NT2/D1 (cell line): Measurements from ENCODE around the gene NAV2.

Source experiments
- DNase-seq: peaks from one replicate; pipeline ENCODE4 v3.0.0-alpha.2; 2011; ENCODE audit warnings: low read depth, low spot score
- H3K27me3 ChIP-seq: 2 replicates; pipeline ENCODE4 v1.6.0; 2011; ENCODE audit warnings: mild to moderate bottlenecking; ENCODE audit not compliant: insufficient read length, insufficient read depth
- H3K36me3 ChIP-seq: 2 replicates; pipeline ENCODE4 v1.6.1; 2011; ENCODE audit warnings: mild to moderate bottlenecking, low read length, mixed read lengths; ENCODE audit not compliant: insufficient read depth, insufficient read length
- H3K4me1 ChIP-seq: 2 replicates; pipeline ENCODE4 v1.5.1; 2011; ENCODE audit not compliant: insufficient read depth, insufficient read length
- H3K4me3 ChIP-seq: 2 replicates; pipeline ENCODE4 v1.5.1; 2011; ENCODE audit warnings: low read depth; ENCODE audit not compliant: insufficient read length
- H3K9ac ChIP-seq: 2 replicates; pipeline ENCODE4 v1.6.0; 2011; ENCODE audit warnings: low read depth; ENCODE audit not compliant: insufficient read length
- H3K9me3 ChIP-seq: 2 replicates; pipeline ENCODE4 v1.5.1; 2011; ENCODE audit warnings: mild to moderate bottlenecking, low read length; ENCODE audit not compliant: insufficient read depth
- SUZ12 ChIP-seq: IDR thresholded peaks from 2 replicates; pipeline ENCODE4 v1.6.1; 2011; ENCODE audit not compliant: insufficient read length, insufficient read depth; ENCODE audit errors: extremely low read depth
- YY1 ChIP-seq: IDR thresholded peaks from 2 replicates; pipeline ENCODE4 v1.6.1; 2011; ENCODE audit not compliant: insufficient read length, insufficient read depth
- ZNF274 ChIP-seq: IDR thresholded peaks from 2 replicates; pipeline ENCODE4 v1.6.1; 2011; ENCODE audit warnings: mild to moderate bottlenecking, low read depth, low read length

The NAV2 gene

DNA sequence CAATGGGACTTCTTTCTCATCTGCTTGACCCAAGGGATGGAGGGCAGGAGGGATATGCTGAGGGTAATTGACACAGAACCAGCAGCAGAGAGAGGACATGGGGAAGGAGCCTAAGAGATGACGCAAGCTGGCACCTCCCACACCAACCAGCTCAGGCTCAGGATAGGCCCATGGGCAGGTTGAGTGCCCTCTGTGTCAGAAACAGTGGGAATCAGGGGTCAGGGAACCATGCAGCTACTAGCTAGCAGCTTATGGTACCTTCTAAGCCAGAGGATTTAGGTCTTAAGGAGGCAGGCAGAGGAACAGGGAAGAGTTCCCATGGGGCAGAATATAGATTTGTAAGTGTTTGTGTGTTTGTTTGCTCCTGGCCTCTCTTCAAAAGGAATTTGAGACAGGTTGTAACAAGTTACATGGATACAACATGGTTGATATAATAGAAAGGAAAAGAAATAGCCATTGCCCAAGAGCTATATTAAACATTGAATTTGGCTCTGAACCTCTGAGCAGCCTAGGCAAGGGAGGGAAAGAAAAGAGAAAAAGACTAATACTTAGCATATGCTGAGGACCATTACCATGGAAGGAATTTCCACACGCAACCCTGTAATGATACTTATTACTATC, 39.9 kb upstream of the NAV2 start:
- Histone ChIP-seq H3K4me3 (no peak overlapping the region), H3K36me3 (no peaks in the 10 kb centered on the region), H3K9me3 (no peaks in the 10 kb centered on the region), H3K4me1 (peaks cover 17% of the 10 kb centered on the region), H3K9ac (no peak overlapping the region), H3K27me3 (no peaks in the 10 kb centered on the region)
- TF ChIP-seq ZNF274 (no peak), SUZ12 (no peak), YY1 (no peak)
- no peak for DNase-seq

DNA sequence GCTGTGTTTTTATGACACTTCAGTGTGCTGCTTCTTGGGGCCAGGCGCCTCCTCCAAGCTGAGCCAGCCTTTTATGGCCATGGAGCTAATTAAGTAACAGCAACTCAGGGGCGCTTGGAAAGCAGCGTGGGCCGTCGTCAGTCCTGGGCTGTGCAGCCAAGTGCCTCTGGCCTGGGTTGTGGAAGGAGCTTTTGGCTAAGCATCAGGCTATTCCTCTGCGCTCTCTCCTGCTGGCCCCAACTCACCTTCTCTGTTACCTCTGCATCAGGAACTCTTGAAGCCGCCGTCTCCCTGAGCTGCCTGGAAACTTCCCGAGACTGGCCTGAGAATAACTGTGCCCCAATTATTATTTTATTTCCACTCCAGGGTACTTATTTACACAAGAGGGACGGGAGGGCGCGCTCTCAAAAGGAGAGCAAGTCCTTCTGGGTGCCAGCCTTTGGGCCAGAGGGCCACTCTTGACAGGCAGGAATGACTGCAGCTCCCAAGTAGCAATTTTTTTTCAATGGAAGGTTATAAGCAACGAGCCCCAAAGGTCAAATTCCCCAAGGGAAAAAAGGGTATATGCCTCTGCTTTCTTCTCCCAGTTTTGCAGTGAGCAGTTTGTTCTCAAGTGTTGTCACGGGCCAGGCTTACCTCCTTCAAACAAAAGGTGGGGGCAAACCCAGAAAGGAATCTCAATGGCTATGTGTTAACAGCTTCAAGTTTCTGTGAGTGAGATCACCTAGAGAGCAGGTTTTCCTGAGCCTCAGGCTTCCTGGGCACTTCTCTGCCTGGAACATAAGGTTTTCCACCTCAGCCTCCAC, 38.5 kb upstream of the NAV2 start:
- no peaks in the 10 kb centered on the region for H3K9me3 ChIP-seq
- DNase-seq = no peak
- TF ChIP-seq SUZ12 (no peak), YY1 (no peak), ZNF274 (no peak)
- H3K36me3 ChIP-seq = no peaks in the 10 kb centered on the region
- peaks cover 17% of the 10 kb centered on the region for H3K4me1 ChIP-seq
- H3K4me3 ChIP-seq = no peak overlapping the region
- H3K9ac ChIP-seq = peak overlapping the region; percentile 47
- no peaks in the 10 kb centered on the region for H3K27me3 ChIP-seq

DNA sequence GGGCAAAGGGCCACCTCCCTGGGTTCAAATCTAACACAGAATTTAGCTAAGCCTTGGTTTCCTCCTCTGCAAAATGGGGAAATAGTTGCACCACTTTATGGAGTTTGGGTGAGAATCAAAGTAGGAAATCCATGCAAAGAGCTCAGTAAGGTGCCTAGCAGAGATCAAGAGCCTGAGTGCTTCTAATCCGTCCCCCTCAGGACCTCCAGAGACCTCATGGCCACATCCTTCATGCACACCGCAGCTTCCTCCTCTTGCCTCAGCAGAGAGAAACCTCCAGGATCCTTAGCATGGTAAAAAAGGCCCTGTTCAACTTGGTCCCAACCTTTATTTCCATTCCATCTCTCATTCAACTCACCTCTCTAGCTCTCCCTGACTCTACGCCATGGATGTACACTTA, 37.8 kb upstream of the NAV2 start:
- peaks cover 14% of the 10 kb centered on the region for H3K4me1 ChIP-seq
- no peak overlapping the region for H3K9ac ChIP-seq
- no peaks in the 10 kb centered on the region for H3K36me3 ChIP-seq
- TF ChIP-seq YY1 (no peak), ZNF274 (no peak), SUZ12 (no peak)
- H3K4me3 ChIP-seq = no peak overlapping the region
- DNase-seq = no peak
- no peaks in the 10 kb centered on the region for H3K27me3 ChIP-seq
- no peaks in the 10 kb centered on the region for H3K9me3 ChIP-seq

DNA sequence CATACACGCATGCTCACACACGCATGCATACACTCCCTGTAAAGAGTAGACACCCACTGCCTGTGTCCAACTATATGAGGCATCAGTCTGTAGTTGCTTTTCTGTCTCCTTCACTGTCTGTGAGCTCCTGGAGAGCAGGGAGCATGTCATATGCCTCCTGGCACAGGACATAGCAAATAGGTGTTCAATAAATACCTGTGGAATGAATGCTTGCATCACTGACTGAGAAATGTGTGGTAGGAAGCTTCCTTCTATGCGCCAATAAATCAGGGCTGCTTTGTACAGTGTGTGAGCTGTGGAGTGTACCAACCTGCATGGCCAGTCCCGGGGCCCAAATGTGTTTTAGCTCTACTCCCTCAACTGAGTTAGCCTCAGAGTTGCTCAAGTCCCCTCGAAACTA, 37.2 kb upstream of the NAV2 start:
- peaks cover 10% of the 10 kb centered on the region for H3K4me1 ChIP-seq
- no peak for DNase-seq
- no peaks in the 10 kb centered on the region for H3K9me3 ChIP-seq
- H3K4me3 ChIP-seq = no peak overlapping the region
- no peaks in the 10 kb centered on the region for H3K27me3 ChIP-seq
- no peak for TF ChIP-seq SUZ12
- TF ChIP-seq YY1 = no peak
- no peak for TF ChIP-seq ZNF274
- no peaks in the 10 kb centered on the region for H3K36me3 ChIP-seq
- no peak overlapping the region for H3K9ac ChIP-seq

DNA sequence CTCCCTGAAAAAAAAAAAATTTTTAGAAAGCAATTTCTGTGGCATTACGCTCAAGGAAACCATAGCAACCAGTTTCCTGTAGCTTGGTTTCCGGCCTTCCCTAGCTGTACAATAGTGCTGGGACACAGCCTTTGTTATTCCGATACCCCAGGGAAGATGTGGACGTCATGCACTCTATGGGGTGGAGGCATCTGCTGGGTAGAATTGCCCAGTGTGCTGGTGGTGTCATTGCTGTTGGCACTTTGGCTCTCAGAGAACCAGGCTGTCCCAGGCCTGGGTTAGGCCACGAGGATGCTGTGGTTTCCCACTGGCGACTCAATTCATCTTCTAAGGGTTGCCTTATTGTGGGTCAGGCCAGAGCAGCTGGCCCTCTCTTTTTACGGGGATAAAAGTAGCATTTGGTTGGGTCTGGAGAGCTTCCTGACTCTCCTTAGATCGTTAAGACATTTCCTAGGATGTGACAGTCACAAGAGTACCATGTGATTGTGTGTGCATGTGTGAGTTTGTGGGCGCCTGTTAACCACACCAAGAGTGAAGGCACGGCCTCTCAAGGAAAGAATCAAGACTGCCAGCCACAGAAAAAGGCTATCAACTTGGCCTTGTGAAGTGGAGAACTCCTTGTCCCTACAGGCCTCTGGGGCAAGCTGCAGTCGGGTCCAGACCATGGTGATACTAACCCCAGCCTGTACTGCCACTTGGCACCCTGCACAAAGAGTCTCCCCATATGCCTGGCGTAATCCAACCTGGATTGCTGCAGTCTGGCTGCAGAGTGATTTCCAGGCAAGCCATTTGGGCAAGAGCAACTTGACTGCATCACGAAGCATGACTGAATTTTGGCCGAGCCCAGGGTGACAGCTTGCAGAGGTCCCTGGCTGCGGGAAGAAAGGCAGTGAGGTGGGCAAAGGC, 35.9 kb upstream of the NAV2 start:
- H3K27me3 ChIP-seq = peaks cover 5% of the 10 kb centered on the region
- no peak for TF ChIP-seq SUZ12
- TF ChIP-seq ZNF274 = no peak
- no peak for TF ChIP-seq YY1
- H3K9ac ChIP-seq = no peak overlapping the region
- peaks cover 6% of the 10 kb centered on the region for H3K4me1 ChIP-seq
- no peaks in the 10 kb centered on the region for H3K36me3 ChIP-seq
- H3K4me3 ChIP-seq = no peak overlapping the region
- DNase-seq = no peak
- H3K9me3 ChIP-seq = no peaks in the 10 kb centered on the region

DNA sequence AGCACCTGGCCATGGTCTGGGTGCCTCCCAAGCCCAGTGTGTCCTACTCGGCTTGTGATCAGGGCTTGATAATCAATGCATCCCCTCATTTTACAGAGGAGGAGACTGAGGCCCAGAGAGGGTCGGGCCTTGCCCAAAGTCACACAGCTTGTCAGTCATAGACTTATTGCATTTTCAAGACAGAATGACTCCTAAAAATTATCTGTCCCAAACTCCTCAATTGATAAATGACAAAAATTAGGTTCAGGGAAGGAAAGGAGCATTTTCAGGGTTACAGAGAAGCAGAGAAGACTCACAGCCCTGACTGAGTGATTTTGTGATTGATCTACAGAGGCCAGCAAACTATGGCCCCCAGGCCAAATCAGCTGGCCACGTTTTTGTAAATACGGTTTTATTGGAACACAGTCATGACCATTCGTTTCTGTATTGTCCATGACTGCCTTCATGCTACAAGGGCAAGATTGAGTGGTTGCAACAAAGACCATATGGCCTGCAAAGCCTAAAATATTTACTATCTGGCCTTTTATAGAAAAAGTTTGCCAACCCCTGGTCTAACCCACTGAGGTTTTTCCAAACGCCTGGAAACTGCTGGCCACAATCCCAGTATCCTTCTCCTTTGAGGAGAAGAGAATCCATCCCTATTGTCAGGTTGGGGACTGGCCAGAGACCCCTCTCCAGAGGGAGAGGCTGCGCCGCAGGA, 35.1 kb upstream of the NAV2 start:
- TF ChIP-seq YY1 = no peak
- no peak for TF ChIP-seq SUZ12
- no peak for TF ChIP-seq ZNF274
- H3K36me3 ChIP-seq = no peaks in the 10 kb centered on the region
- DNase-seq = no peak
- H3K9ac ChIP-seq = no peak overlapping the region
- no peak overlapping the region for H3K4me3 ChIP-seq
- H3K9me3 ChIP-seq = no peaks in the 10 kb centered on the region
- peaks cover 6% of the 10 kb centered on the region for H3K27me3 ChIP-seq
- peaks cover 4% of the 10 kb centered on the region for H3K4me1 ChIP-seq
